Measurements from ENCODE around the gene UBE2O. TPM values are rescaled to one million over a fixed set of nuclear protein-coding genes. Genes with fewer than 3 reads are reported as not detected.

UBE2O gene
- total RNA-seq, 4 donors from 2014 or later, result 20.5 to 75.1 (median 31.6) TPM

GRCh38 chr17:76420356-76421043, 32.5 kb downstream of the UBE2O start:
- peak in 1 of 3 donors; percentile 11 for DNase-seq
- no peak for TF ChIP-seq POLR2A (IDR thresholded peaks at IDR 0.05)
- Histone ChIP-seq H3K36me3 (no peaks in the 10 kb centered on the region), H3K27ac (no peak overlapping the region), H3K27me3 (no peaks in the 10 kb centered on the region), H3K9me3 (no peaks in the 10 kb centered on the region), H3K4me1 (peaks cover 0 to 6% (median 2%) of the 10 kb centered on the region in 4 donors), H3K4me3 (no peak overlapping the region)

- H3K4me1 ChIP-seq, result peaks cover 0 to 6% (median 2%) of the 10 kb centered on the region in 4 donors
- H3K4me3 ChIP-seq, result no peak overlapping the region
- H3K36me3 ChIP-seq, result no peaks in the 10 kb centered on the region
- TF ChIP-seq POLR2A (IDR thresholded peaks at IDR 0.05), result no peak
- TF ChIP-seq CTCF (IDR thresholded peaks at IDR 0.05), result no peak
- no peak for DNase-seq
- no peaks in the 10 kb centered on the region for H3K9me3 ChIP-seq
- no peaks in the 10 kb centered on the region for H3K27me3 ChIP-seq
- H3K27ac ChIP-seq, result no peak overlapping the region
These were observed 33.2 kb downstream of the UBE2O start for GRCh38 chr17:76419576-76420260.

GRCh38 chr17:76417499-76418143, 35.3 kb downstream of the UBE2O start:
- Histone ChIP-seq H3K36me3 (no peaks in the 10 kb centered on the region), H3K27ac (no peak overlapping the region), H3K4me3 (no peak overlapping the region), H3K4me1 (peaks cover 0 to 6% (median 2%) of the 10 kb centered on the region in 4 donors), H3K27me3 (no peaks in the 10 kb centered on the region), H3K9me3 (no peaks in the 10 kb centered on the region)
- peak in 1 of 3 donors; percentile 28 for DNase-seq
- TF ChIP-seq POLR2A (IDR thresholded peaks at IDR 0.05), result no peak

- no peak for DNase-seq
- Histone ChIP-seq H3K4me3 (no peak overlapping the region), H3K36me3 (no peaks in the 10 kb centered on the region), H3K27me3 (no peaks in the 10 kb centered on the region), H3K9me3 (no peaks in the 10 kb centered on the region), H3K27ac (no peak overlapping the region), H3K4me1 (peaks cover 0 to 6% (median 2%) of the 10 kb centered on the region in 4 donors)
- no peak for TF ChIP-seq POLR2A (IDR thresholded peaks at IDR 0.05)
- TF ChIP-seq CTCF (IDR thresholded peaks at IDR 0.05), result no peak
These were observed 36.1 kb downstream of the UBE2O start for GRCh38 chr17:76416899-76417298.

GRCh38 chr17:76416457-76416856, 36.5 kb downstream of the UBE2O start:
- H3K27me3 ChIP-seq, result no peaks in the 10 kb centered on the region
- H3K9me3 ChIP-seq, result no peaks in the 10 kb centered on the region
- TF ChIP-seq CTCF (IDR thresholded peaks at IDR 0.05), result no peak
- no peaks in the 10 kb centered on the region for H3K36me3 ChIP-seq
- DNase-seq, result no peak
- H3K27ac ChIP-seq, result no peak overlapping the region
- H3K4me1 ChIP-seq, result peaks cover 0 to 6% (median 2%) of the 10 kb centered on the region in 4 donors
- no peak overlapping the region for H3K4me3 ChIP-seq

- H3K9me3 ChIP-seq, result no peaks in the 10 kb centered on the region
- H3K36me3 ChIP-seq, result no peaks in the 10 kb centered on the region
- H3K4me3 ChIP-seq, result no peak overlapping the region
- no peaks in the 10 kb centered on the region for H3K27me3 ChIP-seq
- no peak for TF ChIP-seq CTCF (IDR thresholded peaks at IDR 0.05)
- no peak for TF ChIP-seq POLR2A (IDR thresholded peaks at IDR 0.05)
- H3K27ac ChIP-seq, result no peak overlapping the region
- H3K4me1 ChIP-seq, result peaks cover 0 to 6% (median 2%) of the 10 kb centered on the region in 4 donors
- no peak for DNase-seq
These were observed 37.2 kb downstream of the UBE2O start for GRCh38 chr17:76415786-76416185.

Data from Peyer's patch (tissue), 4 donors.